HG03060 (cell line): ENCODE data around the gene PRPF38A.
"Not testable (repeated sequence)": the region's sequence is repeated elsewhere in the genome, so short reads cannot be mapped to it uniquely, and the experiment has no call there.

Experiments
- ATAC-seq: cut with Tn5 transposase; IDR thresholded peaks from one replicate; pipeline ENCODE4 v1.9.1; 2021; ENCODE audit warnings: low read depth, moderate number of reproducible peaks; ENCODE audit not compliant: unreplicated experiment

Gene PRPF38A

DNA sequence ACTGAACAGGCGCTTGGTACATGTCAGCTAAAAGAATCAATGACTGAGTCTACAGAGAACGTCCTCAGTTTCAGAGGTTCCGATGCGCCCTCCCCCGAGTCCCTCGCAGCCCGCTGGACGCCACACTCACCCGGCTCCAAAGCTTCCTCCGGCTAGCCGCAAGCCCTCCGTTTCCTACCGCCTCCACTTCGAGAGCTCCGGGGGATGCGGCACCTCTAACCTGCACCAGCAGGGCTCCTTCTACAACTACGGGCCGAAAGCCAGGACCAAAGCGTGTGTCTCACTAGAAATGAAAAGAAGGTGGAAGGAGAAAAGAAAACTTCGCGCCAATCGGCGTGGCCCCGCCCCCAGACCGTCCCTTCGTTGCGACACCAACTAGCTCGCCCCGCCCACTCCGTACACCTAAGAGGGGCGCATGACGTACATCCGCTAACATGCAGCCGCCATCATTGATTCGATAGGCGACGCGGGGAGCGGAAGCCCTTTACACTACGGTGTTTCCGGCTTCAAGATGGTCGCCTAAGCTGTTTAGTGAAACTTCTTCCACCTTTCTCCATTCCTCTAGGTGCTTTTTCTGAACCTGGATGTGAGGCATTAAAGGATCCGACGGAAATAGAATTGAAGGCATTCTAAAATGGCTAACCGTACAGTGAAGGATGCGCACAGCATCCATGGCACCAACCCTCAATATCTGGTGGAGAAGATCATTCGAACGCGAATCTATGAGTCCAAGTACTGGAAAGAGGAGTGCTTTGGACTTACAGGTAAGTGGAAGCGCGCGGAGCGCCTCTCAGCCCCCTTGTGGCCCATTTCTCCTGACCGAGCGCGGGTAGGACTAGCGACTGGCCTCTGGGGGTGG is at the start of gene PRPF38A, which contains the start of gene ORC1:
Gene PRPF38A, plus strand, starts transcription at position 487 of the 859 bp plus-strand sequence. Its CDS starts 148 bp downstream, at position 635.
Gene ORC1, minus strand, starts transcription at position 308 of the 859 bp plus-strand sequence. CDS start 2,200 bp downstream, outside the sequence.
- ATAC-seq: peak; percentile 61

GRCh38 chr1:52355436-52355835 is 49.0 kb upstream of the PRPF38A start:
- no peak for ATAC-seq

- ATAC-seq: no peak
These were observed 48.4 kb upstream of the PRPF38A start for GRCh38 chr1:52355847-52356505.

DNA sequence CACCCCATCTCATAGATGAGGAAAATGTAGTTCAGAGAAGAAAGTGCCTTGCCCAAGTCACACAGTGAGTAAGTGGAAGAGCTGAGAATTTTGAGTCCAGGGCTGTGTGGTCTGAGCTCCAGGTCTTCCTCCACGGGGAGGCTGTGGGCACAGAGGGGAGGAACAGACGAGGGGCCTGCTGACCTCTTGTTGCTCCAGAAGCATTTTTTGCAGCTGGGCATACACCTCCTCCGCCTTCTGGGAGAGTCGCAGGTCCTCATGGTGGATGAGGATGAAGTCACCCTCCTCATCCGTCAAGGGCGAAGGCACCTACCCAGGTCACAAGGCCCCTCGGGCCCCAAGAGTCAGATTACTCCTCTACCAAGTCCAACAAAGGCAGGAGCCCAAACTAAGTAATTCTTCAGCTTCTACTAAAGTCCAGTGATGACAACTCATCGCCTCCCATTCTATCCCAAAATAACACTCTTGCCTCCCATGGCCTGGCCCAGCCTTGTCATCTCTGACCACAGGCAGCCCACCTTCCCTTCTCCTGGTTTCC is 47.5 kb upstream of the PRPF38A start:
- ATAC-seq: no peak

GRCh38 chr1:52357397-52357796 is 47.0 kb upstream of the PRPF38A start:
- ATAC-seq: no peak

DNA sequence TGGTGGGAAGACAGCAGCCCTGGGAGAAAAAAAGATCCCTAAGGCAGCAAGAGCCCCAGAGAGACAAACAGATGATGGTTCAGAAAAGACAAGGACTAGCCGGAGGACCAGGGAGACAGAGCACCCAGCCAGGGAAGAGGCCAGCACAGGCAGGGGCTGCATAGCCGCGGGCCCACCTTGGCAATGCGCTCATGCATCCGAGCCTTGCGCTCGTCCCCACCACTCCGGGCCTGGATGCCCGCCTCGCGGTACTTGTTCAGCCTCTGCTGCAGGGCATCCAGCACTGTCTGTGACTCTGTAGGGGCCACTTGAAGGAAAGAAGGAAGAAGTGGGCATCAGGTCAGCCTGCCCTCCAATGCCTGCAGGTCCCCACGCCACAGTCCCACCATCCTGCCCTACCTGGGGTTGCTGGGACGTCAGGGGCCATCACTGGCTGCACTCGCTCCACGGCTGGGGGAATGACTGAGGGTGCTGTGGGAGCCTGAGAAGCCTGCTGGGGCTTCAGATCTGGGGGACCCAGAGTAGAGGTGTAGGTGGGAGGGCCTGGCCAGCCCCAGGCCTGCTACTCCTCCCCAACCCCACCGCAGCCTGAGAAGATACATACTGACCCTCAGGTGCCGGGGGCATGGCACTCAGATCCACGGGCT is 45.4 kb upstream of the PRPF38A start:
- ATAC-seq: no peak

DNA sequence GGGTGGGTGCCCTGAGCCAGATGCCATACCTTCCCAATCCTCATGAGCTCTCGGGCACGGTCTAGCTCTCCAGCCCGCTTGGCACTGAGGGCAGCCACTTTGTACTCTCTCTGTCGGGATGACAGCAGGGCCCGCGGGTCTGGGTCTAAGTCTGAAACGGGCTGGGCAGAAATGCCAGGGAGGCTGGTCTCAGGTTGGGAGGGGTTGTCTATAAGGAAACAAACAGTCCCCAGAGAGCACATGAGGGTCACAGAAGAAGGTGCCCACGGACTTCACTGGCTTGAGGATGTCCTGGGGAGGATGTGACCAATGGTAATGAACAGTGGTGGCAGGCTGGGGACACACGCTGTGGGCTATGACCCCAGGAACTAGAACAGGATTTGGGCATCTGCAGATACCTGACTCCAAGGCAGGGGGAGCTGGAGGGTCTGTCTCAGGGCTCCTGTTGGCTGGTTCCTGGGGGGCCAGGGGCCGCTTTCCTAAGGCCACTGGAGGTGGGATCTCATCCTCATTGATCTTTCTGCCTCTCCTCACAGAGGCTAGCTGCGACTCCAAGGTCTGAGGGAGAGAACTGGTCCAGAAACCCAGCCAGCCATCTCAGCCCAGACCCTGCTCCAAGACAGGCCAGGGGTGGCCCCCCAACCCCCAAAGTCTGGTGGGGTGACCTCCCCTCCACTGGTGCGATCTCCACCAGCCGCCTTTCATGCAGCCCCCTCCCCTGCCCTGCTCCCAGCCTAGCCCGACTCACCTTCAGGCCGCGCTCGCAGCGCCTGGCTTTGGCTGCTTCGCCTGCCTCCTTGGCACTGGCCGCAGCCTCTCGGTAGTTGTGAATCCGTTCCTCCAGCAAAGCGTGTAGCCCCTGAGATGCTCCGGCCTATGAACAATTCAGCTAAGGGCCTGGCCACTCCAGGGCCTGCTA is 44.5 kb upstream of the PRPF38A start:
- no peak for ATAC-seq

DNA sequence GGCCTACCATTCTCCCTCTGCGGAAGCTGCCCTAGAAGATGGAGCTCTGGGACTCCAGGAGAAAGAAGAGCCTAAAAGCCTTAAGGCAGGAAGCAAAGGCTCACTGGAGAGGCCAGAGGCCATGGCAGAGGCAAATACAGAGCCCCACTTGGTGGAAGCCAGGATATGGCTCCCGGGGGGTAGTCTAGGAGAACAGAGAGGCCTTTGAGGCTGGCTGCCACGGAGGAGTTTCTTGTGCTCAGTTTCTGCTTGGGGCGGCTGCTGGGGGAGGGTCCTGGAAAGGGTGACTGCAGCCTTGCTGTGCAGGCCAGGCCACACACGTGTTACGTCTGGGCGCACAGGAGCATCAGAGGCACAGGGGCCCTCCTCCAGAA is 43.8 kb upstream of the PRPF38A start:
- ATAC-seq: no peak

DNA sequence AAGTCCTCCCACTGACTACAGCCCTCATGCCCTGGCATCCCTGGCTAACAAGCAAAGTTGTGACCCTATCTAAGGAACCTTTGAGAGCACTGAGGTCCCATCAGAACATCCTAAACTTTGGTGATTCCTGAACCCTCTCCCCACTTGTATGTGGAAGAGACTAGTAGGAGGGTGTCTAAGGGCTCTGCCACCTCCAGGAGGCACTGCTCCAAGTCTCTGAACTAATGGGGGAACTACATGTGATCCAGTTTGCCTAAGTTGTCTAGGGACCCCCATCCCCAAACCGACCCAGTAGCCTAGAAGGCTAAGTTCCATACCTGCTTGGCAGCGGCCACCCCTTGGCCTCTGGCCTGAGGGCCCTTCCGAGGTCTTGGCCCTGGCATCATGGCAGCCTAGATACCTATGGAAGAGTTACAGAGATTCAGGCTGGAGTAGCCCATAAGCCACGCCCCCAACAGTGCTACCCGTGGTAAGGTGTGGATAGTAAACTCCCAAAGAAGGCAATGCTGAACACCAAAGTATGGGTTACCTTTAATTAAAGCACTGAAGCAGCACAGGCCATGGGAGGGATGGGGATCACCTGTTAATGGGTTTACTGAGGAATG is 40.1 kb upstream of the PRPF38A start:
- ATAC-seq: no peak

GRCh38 chr1:52365071-52365745 is 39.2 kb upstream of the PRPF38A start:
- no peak for ATAC-seq

- ATAC-seq: peak; percentile 71
These were observed 38.5 kb upstream of the PRPF38A start, which contains the start of gene CC2D1B for GRCh38 chr1:52365746-52366516. CC2D1B (minus strand) TSS chr1:52366205; CDS start chr1:52364620, 1,585 bp downstream.

GRCh38 chr1:52366517-52366827 is 37.9 kb upstream of the PRPF38A start:
- no peak for ATAC-seq

GRCh38 chr1:52367272-52367671 is 37.1 kb upstream of the PRPF38A start:
- no peak for ATAC-seq

GRCh38 chr1:52368383-52369172 is 35.8 kb upstream of the PRPF38A start:
- no peak for ATAC-seq

DNA sequence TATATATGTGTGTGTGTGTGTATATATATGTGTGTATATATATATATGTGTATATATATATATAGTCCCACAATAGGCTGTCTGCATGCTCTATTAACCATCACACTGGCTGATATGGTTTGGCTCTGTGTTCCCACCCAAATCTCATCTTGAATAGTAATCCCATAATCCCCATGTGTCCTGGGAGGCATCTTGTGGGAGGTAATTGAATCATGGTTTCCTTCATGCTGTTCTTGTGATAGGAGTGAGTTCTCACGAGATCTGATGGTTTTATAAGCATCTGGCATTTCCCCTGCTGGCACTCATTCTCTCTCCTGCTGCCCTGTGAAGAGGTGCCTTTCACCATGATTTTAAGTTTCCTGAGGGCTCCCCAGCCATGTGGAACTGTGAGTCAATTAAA is 34.6 kb upstream of the PRPF38A start:
- ATAC-seq: not testable (repeated sequence)

- ATAC-seq: no peak
These were observed 19.0 kb upstream of the PRPF38A start for GRCh38 chr1:52385376-52385775.

GRCh38 chr1:52386458-52386857 is 17.9 kb upstream of the PRPF38A start:
- ATAC-seq: no peak

- no peak for ATAC-seq
These were observed 11.2 kb upstream of the PRPF38A start for GRCh38 chr1:52393174-52393573.
